OCI-LY1 (cell line): Measurements from ENCODE around the gene PRDM13.
"Not testable (repeated sequence)": the region's sequence is repeated elsewhere in the genome, so short reads cannot be mapped to it uniquely, and the experiment has no call there.

Experiments
- EZH2 ChIP-seq: fragments of 200-600 bp; sonication (generic), shearing (Covaris generic); IDR thresholded peaks from 2 replicates; pipeline ENCODE4 v1.8.0; 2017; ENCODE audit warnings: borderline replicate concordance, mixed run types, mild to moderate bottlenecking, antibody characterized with exemption, low read length, moderate library complexity, mixed read lengths
- TF ChIP-seq, protein P1 (sequence below): fragments of 200-600 bp; sonication (generic), shearing (Covaris generic); IDR thresholded peaks from 2 replicates; pipeline ENCODE4 v1.5.1; 2017; ENCODE audit warnings: mild to moderate bottlenecking, antibody characterized with exemption, low read length, moderate library complexity, mixed read lengths

DNA sequence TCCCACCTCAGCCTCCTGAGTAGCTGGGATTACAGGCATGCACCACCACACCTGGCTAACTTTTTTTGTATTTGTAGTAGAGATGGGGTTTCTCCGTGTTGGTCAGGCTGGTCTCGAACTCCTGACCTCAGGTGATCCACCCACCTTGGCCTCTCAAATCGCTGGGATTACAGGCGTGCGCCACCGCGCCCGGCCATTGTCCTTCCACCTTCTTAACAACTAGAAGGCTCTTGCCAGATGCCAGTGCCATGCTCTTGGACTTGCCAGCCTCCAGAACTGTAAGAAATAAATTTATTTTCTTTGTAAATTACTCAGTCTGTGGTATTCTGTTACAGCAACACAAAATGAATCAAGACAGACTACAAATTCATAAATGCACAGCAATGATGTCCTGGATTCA, 11.9 kb upstream of the PRDM13 start:
- TF ChIP-seq, protein P1, sequence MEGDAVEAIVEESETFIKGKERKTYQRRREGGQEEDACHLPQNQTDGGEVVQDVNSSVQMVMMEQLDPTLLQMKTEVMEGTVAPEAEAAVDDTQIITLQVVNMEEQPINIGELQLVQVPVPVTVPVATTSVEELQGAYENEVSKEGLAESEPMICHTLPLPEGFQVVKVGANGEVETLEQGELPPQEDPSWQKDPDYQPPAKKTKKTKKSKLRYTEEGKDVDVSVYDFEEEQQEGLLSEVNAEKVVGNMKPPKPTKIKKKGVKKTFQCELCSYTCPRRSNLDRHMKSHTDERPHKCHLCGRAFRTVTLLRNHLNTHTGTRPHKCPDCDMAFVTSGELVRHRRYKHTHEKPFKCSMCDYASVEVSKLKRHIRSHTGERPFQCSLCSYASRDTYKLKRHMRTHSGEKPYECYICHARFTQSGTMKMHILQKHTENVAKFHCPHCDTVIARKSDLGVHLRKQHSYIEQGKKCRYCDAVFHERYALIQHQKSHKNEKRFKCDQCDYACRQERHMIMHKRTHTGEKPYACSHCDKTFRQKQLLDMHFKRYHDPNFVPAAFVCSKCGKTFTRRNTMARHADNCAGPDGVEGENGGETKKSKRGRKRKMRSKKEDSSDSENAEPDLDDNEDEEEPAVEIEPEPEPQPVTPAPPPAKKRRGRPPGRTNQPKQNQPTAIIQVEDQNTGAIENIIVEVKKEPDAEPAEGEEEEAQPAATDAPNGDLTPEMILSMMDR, result not testable (repeated sequence)
- TF ChIP-seq EZH2, result not testable (repeated sequence)
